Astrocyte (in vitro differentiated cells and primary cell): ENCODE results near the gene CHURC1.

Experiments used
- EZH2 ChIP-seq: IDR thresholded peaks from 2 replicates; pipeline ENCODE4 v1.6.1; 2012; ENCODE audit warnings: mild to moderate bottlenecking, low read length, inconsistent platforms; ENCODE audit not compliant: insufficient read depth
- TF ChIP-seq, protein P1 (sequence below): IDR thresholded peaks from 2 replicates; pipeline ENCODE4 v1.5.1; 2011; ENCODE audit warnings: low read depth, mild to moderate bottlenecking, inconsistent platforms, low read length, moderate library complexity; ENCODE audit not compliant: insufficient read depth

DNA sequence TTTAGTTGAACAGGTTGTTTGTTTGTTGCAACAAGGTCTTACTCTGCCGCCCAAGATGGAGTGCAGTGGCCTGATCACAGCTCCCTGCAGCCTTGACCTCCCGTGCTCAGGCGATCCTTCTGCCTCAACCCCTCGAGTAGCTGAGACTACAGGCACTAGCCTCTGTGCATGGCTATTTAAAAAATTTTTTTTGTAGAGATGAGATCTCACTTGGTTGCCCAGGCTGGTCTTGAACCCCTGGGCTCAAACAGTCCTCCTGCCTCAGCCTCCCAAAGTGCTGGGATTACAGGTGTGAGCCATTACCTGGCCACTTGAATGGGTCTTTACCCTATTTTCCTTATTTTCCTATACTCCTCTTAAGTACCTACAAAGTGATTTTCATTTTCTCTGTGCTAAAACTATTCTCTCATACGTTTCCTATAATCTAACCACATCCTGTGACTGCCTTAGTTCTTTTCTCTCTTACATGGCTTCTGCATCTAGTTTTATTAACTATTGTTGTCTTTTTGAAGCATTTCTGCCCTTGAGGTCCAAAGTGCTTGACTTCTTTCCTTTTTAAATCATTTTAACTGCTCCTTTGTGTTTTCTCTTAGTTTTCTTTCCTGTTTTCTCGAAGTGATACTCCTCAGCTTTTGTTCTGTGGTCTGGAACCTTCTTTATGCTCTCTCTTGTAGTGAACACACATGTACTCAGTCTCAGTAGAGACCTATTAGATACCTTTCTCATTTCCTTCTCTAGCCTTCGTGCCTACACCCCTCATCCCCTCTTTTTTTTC, 14.2 kb downstream of the CHURC1 start:
- TF ChIP-seq EZH2 = no peak
- TF ChIP-seq, protein P1, sequence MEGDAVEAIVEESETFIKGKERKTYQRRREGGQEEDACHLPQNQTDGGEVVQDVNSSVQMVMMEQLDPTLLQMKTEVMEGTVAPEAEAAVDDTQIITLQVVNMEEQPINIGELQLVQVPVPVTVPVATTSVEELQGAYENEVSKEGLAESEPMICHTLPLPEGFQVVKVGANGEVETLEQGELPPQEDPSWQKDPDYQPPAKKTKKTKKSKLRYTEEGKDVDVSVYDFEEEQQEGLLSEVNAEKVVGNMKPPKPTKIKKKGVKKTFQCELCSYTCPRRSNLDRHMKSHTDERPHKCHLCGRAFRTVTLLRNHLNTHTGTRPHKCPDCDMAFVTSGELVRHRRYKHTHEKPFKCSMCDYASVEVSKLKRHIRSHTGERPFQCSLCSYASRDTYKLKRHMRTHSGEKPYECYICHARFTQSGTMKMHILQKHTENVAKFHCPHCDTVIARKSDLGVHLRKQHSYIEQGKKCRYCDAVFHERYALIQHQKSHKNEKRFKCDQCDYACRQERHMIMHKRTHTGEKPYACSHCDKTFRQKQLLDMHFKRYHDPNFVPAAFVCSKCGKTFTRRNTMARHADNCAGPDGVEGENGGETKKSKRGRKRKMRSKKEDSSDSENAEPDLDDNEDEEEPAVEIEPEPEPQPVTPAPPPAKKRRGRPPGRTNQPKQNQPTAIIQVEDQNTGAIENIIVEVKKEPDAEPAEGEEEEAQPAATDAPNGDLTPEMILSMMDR = no peak
